ENCODE measurements around the gene TASOR. TPM values are rescaled to one million over a fixed set of nuclear protein-coding genes. Genes with fewer than 3 reads are reported as not detected.
A peak's percentile ranks its signal among the peaks of the same experiment; 100 is the strongest.
"Not testable (repeated sequence)": the region's sequence is repeated elsewhere in the genome, so short reads cannot be mapped to it uniquely, and the experiment has no call there.

The TASOR gene
- total RNA-seq, 4 donors from 2014 or later = 40.0 to 81.7 (median 52.4) TPM

GRCh38 chr3:56711344-56711743 lies 28.3 kb upstream of the TASOR start:
- Histone ChIP-seq H3K9me3 (no peaks in the 10 kb centered on the region), H3K4me3 (no peak overlapping the region), H3K36me3 (no peaks in the 10 kb centered on the region), H3K27ac (no peak overlapping the region), H3K4me1 (no peaks in the 10 kb centered on the region), H3K27me3 (no peaks in the 10 kb centered on the region)
- TF ChIP-seq POLR2AphosphoS5 (IDR thresholded peaks at IDR 0.05) (no peak), CTCF (IDR thresholded peaks at IDR 0.05) (no peak), POLR2A (IDR thresholded peaks at IDR 0.05) (no peak), EP300 (IDR thresholded peaks at IDR 0.05) (no peak)
- WGBS = 74% methylated on average over 2 of the region's 2 CpGs
- no peak for DNase-seq (ENCODE audit: low spot score in 2 of 2)

DNA sequence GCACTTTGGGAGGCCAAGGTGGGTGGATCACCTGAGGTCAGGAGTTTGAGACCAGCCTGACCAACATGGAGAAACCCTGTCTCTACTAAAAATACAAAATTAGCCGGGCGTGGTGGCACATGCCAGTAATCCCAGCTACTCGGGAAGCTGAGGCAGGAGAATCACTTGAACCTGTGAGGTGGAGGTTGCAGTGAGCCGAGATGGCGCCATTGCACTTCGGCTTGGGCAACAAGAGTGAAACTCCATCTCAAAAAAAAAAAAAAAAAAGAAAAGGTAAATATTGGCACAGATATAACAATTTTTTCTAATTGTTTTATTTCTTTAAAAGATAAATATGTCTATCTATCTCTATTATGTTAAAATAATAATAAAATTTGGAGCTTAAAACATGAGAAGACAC lies 24.3 kb upstream of the TASOR start:
- H3K4me1 ChIP-seq = not testable (repeated sequence)

DNA sequence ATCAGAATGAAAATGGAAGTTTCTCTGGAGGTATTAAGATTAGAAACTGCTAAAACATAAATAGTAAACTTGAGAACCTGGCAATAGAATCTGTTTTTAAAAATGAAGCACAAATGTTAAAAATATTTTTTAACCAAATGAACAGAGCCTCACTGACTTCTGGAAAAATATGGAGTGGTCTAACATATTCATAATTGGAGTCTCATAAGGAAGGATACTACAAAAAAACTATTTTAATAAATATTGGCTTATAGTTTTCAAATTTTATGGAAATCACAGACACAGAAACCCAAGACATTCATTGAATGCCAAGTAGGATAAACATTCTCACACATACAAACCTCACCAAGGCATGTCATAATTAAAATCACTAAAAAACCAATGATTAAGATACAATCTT lies 23.6 kb upstream of the TASOR start:
- Histone ChIP-seq H3K4me3 (no peak overlapping the region), H3K27ac (no peak overlapping the region), H3K27me3 (no peaks in the 10 kb centered on the region), H3K36me3 (no peaks in the 10 kb centered on the region), H3K4me1 (no peaks in the 10 kb centered on the region), H3K9me3 (no peaks in the 10 kb centered on the region)
- DNase-seq (ENCODE audit: low spot score in 2 of 2) = no peak
- TF ChIP-seq POLR2A (IDR thresholded peaks at IDR 0.05) (no peak), CTCF (IDR thresholded peaks at IDR 0.05) (no peak), POLR2AphosphoS5 (IDR thresholded peaks at IDR 0.05) (no peak), EP300 (IDR thresholded peaks at IDR 0.05) (no peak)

More for the DNA sequence above, 24.3 kb upstream of the TASOR start:
- H3K27ac ChIP-seq; H3K9me3 ChIP-seq; DNase-seq (ENCODE audit: low spot score in 2 of 2); H3K4me3 ChIP-seq; H3K27me3 ChIP-seq; H3K36me3 ChIP-seq: not testable (repeated sequence)
- 96% methylated on average over 6 of the region's 6 CpGs for WGBS

GRCh38 chr3:56704706-56705105 lies 21.6 kb upstream of the TASOR start:
- no peak overlapping the region for H3K4me3 ChIP-seq
- no peaks in the 10 kb centered on the region for H3K9me3 ChIP-seq
- H3K4me1 ChIP-seq = no peaks in the 10 kb centered on the region
- no peak for DNase-seq (ENCODE audit: low spot score in 2 of 2)
- no peaks in the 10 kb centered on the region for H3K27me3 ChIP-seq
- H3K27ac ChIP-seq = no peak overlapping the region
- no peaks in the 10 kb centered on the region for H3K36me3 ChIP-seq
- TF ChIP-seq EP300 (IDR thresholded peaks at IDR 0.05) = no peak
- TF ChIP-seq POLR2A (IDR thresholded peaks at IDR 0.05) = no peak
- TF ChIP-seq POLR2AphosphoS5 (IDR thresholded peaks at IDR 0.05) = no peak
- TF ChIP-seq CTCF (IDR thresholded peaks at IDR 0.05) = no peak
- WGBS = 87% methylated on average over 3 of the region's 3 CpGs

DNA sequence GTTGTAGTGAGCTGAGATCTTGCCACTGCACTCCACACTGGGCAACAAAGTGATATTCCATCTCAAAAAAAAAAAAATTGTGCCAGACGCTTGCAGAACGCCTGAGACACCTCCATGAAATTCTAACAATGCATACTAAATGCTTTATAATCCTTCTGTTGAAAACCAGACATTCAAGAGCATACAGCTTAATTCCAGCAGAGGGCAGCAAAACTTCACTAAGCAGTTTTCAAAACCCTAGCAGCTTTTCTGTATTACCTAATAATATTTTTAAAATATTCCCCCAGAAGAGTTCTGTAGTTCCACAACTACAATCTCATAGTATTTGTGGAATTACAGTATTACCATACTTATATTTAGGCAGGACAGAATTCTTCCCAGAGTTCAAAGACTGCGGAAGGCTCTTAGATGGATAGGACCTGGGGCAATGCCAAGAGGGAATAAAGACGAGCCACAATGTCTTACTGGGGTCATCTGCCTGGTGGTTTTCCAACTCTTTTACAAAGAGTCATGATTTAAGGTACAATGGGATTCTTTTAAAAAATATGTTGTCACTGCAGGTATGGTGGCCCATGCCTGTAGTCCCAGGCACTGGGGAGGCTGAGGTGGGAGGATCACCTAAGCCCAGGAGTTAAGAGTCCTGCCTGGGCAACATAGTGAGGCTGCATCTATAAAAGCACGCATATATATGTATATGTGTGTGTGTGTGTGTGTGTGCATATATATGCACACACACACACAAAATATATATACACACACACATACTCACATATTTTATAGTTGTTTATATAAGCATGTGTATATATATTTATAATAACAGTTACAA lies 19.6 kb upstream of the TASOR start:
- Histone ChIP-seq H3K9me3 (no peaks in the 10 kb centered on the region), H3K4me3 (no peak overlapping the region), H3K27ac (no peak overlapping the region), H3K27me3 (no peaks in the 10 kb centered on the region), H3K36me3 (no peaks in the 10 kb centered on the region), H3K4me1 (no peaks in the 10 kb centered on the region)
- WGBS = 10% methylated on average over 5 of the region's 5 CpGs
- no peak for DNase-seq (ENCODE audit: low spot score in 2 of 2)
- no peak for TF ChIP-seq EP300 (IDR thresholded peaks at IDR 0.05)
- peak; percentile 78 to 87 for TF ChIP-seq CTCF (IDR thresholded peaks at IDR 0.05)

GRCh38 chr3:56700151-56700550 lies 17.1 kb upstream of the TASOR start:
- H3K27ac ChIP-seq = no peak overlapping the region
- no peak for DNase-seq (ENCODE audit: low spot score in 2 of 2)
- no peak for TF ChIP-seq EP300 (IDR thresholded peaks at IDR 0.05)
- TF ChIP-seq POLR2A (IDR thresholded peaks at IDR 0.05) = no peak
- TF ChIP-seq POLR2AphosphoS5 (IDR thresholded peaks at IDR 0.05) = no peak
- H3K27me3 ChIP-seq = no peaks in the 10 kb centered on the region
- H3K4me1 ChIP-seq = no peaks in the 10 kb centered on the region
- H3K4me3 ChIP-seq = no peak overlapping the region
- 73% methylated on average over 4 of the region's 4 CpGs for WGBS
- no peaks in the 10 kb centered on the region for H3K9me3 ChIP-seq
- no peaks in the 10 kb centered on the region for H3K36me3 ChIP-seq
